GM12865 (cell line): Measurements from ENCODE around the gene PDYN.

Source experiments
- DNase-seq: peaks from one replicate; pipeline ENCODE4 v3.0.0; 2010; ENCODE audit warnings: low read depth
- H3K4me3 ChIP-seq: 2 replicates; pipeline ENCODE4 v1.5.1; 2011; ENCODE audit warnings: mild to moderate bottlenecking, low read depth, low read length, control low read depth
- CTCF ChIP-seq: IDR thresholded peaks from 2 replicates; pipeline ENCODE4 v1.5.1; 2011; ENCODE audit warnings: low read length, control low read depth, low read depth, inconsistent platforms; ENCODE audit not compliant: insufficient read depth; ENCODE audit errors: missing control alignments

PDYN gene

GRCh38 chr20:1955217-1955616 lies 38.6 kb downstream of the PDYN start:
- TF ChIP-seq CTCF, result no peak
- DNase-seq, result no peak
- H3K4me3 ChIP-seq, result no peak overlapping the region

GRCh38 chr20:1953621-1954020 lies 40.2 kb downstream of the PDYN start:
- no peak overlapping the region for H3K4me3 ChIP-seq
- no peak for TF ChIP-seq CTCF
- no peak for DNase-seq

GRCh38 chr20:1952737-1953530 lies 40.9 kb downstream of the PDYN start:
- no peak overlapping the region for H3K4me3 ChIP-seq
- DNase-seq, result peak; percentile 20
- no peak for TF ChIP-seq CTCF

GRCh38 chr20:1951436-1952115 lies 42.3 kb downstream of the PDYN start:
- TF ChIP-seq CTCF, result no peak
- H3K4me3 ChIP-seq, result no peak overlapping the region
- no peak for DNase-seq

GRCh38 chr20:1950836-1951235 lies 43.0 kb downstream of the PDYN start:
- H3K4me3 ChIP-seq, result no peak overlapping the region
- TF ChIP-seq CTCF, result no peak
- no peak for DNase-seq

GRCh38 chr20:1949347-1950100 lies 44.3 kb downstream of the PDYN start:
- no peak for TF ChIP-seq CTCF
- DNase-seq, result no peak
- no peak overlapping the region for H3K4me3 ChIP-seq
